ENCODE measurements around the gene XRCC6.
A peak's percentile ranks its signal among the peaks of the same experiment; 100 is the strongest.

XRCC6 gene

GRCh38 chr22:41683616-41684015, 62.5 kb downstream of the XRCC6 start:
- TF ChIP-seq REST (IDR thresholded peaks at IDR 0.05; ENCODE audit: insufficient read depth in 1 of 2, low read depth in 2 of 2, low read length in 2 of 2) (no peak), FOXP2 (optimal IDR thresholded peaks at IDR 0.05; ENCODE audit: borderline replicate concordance, extremely low read depth, extremely low read length, insufficient read depth) (no peak)

- TF ChIP-seq REST (IDR thresholded peaks at IDR 0.05; ENCODE audit: insufficient read depth in 1 of 2, low read depth in 2 of 2, low read length in 2 of 2) (no peak), TAF1 (IDR thresholded peaks at IDR 0.05; ENCODE audit: borderline replicate concordance, insufficient read depth, low read length) (no peak), FOXP2 (optimal IDR thresholded peaks at IDR 0.05; ENCODE audit: borderline replicate concordance, extremely low read depth, extremely low read length, insufficient read depth) (no peak), POLR2AphosphoS5 (IDR thresholded peaks at IDR 0.05; ENCODE audit: low read depth, low read length) (no peak), SIN3A (IDR thresholded peaks at IDR 0.05; ENCODE audit: borderline replicate concordance, insufficient read depth, low read length) (no peak)
Observed at GRCh38 chr22:41684194-41684593, 63.1 kb downstream of the XRCC6 start.

- TF ChIP-seq POLR2AphosphoS5 (IDR thresholded peaks at IDR 0.05; ENCODE audit: low read depth, low read length) = no peak
- TF ChIP-seq TAF1 (IDR thresholded peaks at IDR 0.05; ENCODE audit: borderline replicate concordance, insufficient read depth, low read length) = no peak
- TF ChIP-seq SIN3A (IDR thresholded peaks at IDR 0.05; ENCODE audit: borderline replicate concordance, insufficient read depth, low read length) = no peak
- TF ChIP-seq FOXP2 (optimal IDR thresholded peaks at IDR 0.05; ENCODE audit: borderline replicate concordance, extremely low read depth, extremely low read length, insufficient read depth) = no peak
- no peak for TF ChIP-seq REST (IDR thresholded peaks at IDR 0.05; ENCODE audit: insufficient read depth in 1 of 2, low read depth in 2 of 2, low read length in 2 of 2)
Observed at GRCh38 chr22:41687901-41688364, 66.8 kb downstream of the XRCC6 start.

- TF ChIP-seq SIN3A (IDR thresholded peaks at IDR 0.05; ENCODE audit: borderline replicate concordance, insufficient read depth, low read length) (peak; percentile 79; the same call in 1 of the 2 replicates), POLR2AphosphoS5 (IDR thresholded peaks at IDR 0.05; ENCODE audit: low read depth, low read length) (peak; percentile 83), FOXP2 (optimal IDR thresholded peaks at IDR 0.05; ENCODE audit: borderline replicate concordance, extremely low read depth, extremely low read length, insufficient read depth) (peak; percentile 89), TAF1 (IDR thresholded peaks at IDR 0.05; ENCODE audit: borderline replicate concordance, insufficient read depth, low read length) (peak; percentile 89), REST (IDR thresholded peaks at IDR 0.05; ENCODE audit: insufficient read depth in 1 of 2, low read depth in 2 of 2, low read length in 2 of 2) (peak in 1 of 2 experiments; percentile 59; a peak in 1 of 4 replicates)
Observed at GRCh38 chr22:41688365-41689211, 67.5 kb downstream of the XRCC6 start, which contains the start of gene SNU13. Gene SNU13, minus strand, starts transcription at chr22:41688867. Its CDS starts 71 bp downstream, at chr22:41688796.

All from PFSK-1 (cell line).